Measurements from ENCODE around the gene C5orf15. TPM values are rescaled to one million over a fixed set of nuclear protein-coding genes. Genes with fewer than 3 reads are reported as not detected.

C5orf15 gene
- total RNA-seq, 1 experiment from 2014 or later, result 216 TPM

DNA sequence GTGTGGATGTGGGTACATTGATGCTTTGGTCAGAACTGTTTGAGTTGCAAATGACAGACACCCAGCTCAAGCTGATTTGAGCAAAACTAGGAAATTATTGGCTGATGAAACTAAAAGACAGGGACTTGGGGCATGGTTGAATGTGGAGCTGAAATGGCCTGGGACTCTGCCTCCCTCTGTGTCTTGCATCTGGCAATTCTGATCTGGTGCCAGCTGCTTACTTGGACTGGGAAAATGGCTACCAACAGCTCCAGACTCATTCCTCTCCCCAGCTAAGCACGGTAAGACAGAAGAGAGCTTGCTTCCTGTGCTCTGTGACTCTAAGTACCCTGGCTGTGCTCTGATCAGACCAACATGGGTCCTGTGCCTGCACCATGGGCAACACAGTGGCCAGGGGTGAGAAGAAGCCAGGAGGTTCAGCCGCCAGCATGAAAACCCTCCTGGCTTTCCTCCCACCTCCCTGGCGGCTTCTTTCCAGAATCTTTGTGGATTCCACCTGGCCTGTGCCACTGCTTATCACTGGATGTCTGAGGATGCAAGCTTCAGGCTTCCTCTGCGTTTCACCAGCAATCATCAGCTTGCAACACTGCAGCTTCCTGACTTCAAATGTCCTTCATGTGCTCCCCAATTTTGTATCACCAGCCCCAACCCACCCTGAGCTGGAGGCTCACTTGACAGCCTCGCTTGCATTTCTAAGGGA lies 44.1 kb downstream of the C5orf15 start:
- no peak for DNase-seq (ENCODE audit: low read depth)

DNA sequence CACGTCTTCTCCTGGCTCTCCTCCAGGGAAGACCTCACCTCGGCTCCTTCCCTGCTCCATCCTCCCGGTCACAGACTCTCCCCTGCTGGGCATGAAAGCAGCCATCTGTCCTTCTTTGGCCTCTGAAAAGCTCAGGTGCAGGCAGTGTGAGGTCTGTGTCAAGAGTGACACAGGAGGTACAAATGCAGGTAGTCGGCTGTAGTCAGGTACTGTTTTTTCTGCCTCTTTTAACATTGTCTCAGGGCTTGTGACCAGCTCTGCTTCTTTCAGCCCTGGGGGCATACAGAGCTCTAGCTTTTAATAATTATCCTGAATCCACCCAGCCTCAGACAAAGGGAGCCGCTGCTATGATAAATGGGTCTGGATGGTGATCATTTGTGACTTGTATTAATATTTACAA lies 46.4 kb downstream of the C5orf15 start:
- DNase-seq (ENCODE audit: low read depth), result no peak

DNA sequence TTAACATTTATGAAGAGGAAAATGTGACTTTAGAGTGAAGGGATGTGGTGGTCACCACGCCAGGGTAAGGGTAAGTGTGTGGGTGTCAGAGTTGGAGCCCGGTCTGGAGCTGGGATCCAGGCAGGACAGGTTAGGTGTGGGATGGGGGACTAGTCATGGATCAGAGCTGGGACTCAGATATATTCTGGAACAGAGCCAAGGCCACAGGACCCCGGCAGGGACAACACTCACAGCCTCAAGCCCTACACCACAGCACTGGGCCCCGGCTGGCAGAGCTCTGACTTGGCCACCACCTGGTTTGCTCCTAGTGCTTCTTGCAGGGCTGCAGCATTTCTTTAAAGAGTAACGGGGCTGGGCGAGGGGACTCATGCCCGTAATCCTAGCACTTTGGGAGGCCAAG lies 47.4 kb downstream of the C5orf15 start:
- no peak for DNase-seq (ENCODE audit: low read depth)

DNA sequence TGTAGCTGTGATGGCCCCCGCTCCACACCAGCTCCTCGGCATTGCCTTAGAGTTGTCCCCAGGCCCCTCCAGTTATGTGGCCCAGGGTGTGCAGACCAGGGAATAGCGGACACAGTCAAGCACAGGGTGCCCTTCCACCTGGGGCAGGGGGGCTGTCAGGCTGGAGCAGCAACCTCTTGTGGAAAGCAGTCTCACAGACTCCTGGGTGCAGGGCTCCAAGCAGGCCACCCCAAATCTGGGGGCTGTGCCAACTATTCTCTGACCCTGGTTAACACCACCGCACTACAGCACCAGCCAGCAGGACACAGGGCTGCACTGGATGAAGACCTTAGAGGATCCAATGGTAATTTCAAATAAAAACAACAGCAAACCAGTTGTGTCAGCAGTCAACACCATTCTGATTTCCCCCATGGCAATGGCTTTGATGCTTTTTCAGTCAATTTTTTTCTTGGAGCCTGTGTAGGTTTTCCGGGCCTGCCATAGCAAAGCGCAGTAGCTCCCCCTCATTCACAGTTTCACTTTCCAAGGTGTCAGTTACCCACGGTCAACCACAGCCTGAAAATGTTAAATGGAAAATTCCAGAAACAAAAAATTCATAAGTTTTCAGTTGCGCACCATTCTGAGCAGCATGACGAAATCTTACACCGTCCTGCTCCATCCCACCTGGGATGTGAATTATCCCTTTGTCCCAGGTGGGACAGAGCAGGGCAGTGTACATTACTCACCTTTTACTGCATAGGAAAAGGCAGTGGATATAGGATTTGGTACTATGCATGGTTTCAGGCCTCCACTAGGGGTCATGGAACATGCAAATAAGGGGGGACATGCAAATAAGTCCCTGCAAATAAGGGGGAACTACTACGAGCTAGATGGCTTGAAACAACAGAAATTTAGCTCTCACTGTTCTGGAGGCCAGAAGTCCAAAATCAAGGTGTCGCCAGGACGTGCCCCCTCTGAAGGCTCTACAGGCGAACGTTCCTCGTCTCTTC lies 49.0 kb downstream of the C5orf15 start:
- DNase-seq (ENCODE audit: low read depth), result no peak

DNA sequence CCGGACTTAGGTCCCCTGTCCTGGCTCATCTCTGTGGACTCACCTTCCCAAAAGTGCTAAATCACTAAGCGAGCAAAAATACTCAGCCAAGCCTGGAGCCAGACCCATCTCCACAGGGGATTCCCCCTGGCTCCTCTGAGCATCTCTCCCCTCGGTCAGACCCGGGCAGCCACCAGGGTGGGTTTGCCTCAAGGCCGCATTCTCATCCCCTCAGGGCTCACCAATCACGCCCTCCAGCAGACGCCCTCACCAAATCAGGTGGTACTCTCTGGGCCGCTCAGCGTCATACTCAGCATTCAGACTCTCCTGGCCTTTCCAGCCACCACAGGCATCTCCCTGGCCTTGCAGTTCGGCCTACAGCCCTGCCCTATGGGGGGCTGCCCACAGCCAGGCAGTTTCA lies 49.7 kb downstream of the C5orf15 start:
- no peak for DNase-seq (ENCODE audit: low read depth)

DNA sequence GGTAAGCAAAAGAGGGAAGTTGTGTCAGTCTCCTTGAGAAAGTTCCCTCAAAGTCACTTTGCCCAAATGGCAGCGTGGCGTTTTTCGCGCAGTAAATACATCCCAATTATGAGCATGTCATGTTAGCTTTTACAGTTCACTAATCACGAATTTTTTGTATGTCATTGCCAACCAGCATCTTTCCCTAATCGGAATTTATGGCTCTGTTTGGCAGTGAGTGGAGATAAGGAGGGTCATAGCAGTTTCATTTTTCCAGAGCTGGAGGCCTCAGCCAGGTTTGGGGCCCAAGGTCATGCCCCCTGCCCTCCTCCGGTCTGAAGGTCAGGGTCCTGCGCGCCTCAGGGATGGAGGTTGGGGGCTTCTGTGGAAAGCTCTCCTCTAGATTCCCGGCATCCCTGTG lies 50.1 kb downstream of the C5orf15 start:
- DNase-seq (ENCODE audit: low read depth), result no peak

DNA sequence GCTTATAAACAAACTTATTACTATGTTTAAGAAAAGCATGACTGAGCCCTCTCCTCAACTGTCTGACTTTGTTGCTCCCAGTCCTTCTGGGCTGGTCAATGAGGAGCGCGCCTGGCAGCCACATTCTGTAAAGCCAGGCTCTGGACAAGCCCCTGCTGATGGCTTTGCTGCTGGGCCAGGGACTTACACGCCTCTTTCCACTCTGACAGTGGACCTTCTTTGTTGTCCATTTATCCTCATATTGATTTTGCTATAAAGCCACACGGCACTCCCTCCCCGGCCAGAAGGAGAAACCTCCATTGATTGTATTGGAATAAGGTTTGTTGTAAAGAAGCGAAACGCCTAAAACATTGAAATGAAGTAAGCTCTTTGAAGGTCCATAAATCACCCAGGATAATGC lies 50.6 kb downstream of the C5orf15 start:
- no peak for DNase-seq (ENCODE audit: low read depth)

DNA sequence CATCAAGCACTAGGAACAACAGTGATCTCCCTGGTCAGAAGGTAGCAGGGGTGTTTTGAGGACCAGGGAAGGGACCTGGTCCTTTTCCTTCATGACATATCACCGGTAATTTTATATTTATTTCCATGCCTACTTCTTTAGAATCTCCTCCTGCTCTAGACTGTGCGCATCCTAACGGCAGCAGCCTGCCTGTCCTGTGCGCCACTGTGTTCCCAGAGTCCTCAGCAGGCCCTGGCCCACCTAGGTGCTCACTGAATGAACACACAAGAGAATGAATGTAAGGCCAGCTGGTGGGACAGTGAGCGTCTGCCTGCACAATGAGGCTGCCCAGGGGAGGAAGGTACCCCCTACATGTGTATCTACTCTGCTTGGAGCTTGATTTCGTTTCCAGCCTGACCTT lies 51.5 kb downstream of the C5orf15 start:
- DNase-seq (ENCODE audit: low read depth), result no peak

DNA sequence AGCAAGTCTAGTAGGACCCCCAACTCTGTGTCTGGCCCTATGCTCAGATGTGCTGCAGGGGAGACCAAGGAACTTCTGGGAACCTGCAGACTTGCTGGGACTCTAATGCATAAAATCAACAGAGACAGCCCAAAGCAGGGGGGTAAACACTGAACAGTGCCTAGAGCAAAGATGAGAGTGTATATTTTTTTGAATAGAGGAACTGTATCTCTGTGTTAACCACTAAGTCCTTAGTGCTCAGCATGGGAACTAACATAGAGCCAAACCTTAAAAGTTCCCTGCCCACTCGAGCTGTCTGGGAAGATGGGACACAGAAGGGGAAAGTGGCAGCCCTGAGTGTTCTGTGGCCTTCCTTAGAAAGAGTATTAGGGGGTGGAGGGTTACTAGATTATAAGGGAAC lies 51.9 kb downstream of the C5orf15 start:
- no peak for DNase-seq (ENCODE audit: low read depth)

DNA sequence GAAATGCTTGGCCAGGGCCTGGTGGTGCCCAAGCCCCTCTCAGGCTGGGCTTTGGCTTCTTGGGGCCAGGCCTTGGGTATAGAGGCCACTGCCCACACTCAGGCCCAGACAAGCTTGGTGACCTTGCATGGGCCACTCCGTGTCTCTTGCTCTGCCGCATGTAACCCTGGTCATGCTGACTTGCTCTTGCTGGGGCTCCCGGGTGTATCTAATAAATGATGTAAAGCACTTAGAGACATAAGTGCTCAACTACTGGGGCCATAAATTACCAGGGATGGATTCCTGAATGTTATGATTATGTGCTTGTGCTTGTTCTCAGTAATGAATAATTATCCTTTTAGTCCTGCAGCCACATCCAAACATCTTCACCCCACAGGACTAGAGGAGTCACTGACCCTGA lies 54.0 kb downstream of the C5orf15 start:
- no peak for DNase-seq (ENCODE audit: low read depth)

DNA sequence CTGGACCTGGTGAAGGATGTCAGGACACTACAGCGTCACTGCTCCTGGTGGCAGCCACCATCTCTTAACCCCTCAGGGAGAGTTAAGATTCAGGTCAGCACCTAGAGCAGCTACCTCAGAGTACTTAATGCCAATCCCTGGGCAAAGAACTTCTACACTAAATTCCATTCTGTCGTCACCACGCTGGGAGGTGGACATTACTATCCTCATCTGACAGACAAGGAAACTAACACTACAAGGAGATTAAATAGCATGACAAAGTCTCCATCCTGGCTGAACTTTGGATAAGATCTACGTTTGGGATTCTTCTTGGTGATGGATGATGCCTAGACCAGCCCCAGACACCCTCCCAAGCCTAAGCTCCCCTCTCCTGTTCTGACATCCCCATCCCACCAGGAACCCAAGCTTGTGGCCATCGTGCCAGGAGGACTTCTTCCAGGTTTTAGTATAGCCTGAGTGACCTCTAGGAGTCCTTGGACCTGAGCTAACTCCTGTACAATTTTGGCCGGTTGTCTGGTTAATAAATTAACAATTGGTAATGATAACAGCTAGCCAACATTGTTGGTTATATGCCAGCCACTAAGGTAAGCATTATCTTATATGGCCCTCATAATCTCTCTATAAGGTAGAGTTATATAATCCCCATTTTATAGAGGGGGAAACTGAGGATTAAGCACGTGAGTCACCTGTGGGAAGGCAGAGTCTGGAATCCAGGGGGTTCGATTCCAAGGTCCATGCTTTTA lies 54.8 kb downstream of the C5orf15 start:
- DNase-seq (ENCODE audit: low read depth), result no peak

DNA sequence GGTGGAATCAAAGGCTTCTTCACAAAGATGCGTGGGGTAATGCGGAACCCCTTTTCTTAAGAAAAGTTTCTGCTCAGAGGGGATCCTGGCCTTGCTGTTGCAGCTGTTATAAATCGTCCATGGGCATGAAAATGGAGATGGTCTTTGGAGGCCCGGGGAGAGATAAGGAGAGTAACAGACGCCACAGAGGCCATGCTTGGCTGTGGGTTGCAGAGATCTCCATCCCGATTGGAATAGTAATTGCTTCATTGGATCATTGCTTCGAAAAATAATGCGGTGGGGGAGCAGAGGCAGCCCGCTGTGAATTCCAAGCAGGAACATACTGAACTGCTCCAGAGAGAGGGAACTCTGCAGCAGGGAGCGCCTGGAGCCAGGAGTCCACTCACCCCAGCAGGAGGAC lies 55.5 kb downstream of the C5orf15 start:
- DNase-seq (ENCODE audit: low read depth), result no peak

DNA sequence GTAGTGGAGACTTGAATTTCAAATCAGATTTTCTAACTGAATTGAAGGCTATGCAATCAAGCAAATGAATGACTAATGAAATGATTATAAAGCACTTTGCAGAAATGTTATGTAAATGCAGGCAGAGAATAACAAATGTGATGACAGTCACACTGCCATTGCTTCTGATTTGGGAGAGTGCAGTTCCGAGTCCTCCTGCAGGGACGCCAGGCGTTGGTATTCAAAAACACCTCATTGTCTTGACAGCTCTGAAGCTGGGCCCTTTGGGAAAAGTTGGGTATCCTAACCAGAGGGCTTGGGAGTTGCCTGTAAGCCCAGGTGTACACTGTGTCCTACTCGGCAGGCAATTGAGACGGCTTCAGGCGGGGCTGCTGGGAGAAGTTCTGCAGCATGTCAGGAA lies 57.9 kb downstream of the C5orf15 start:
- no peak for DNase-seq (ENCODE audit: low read depth)

DNA sequence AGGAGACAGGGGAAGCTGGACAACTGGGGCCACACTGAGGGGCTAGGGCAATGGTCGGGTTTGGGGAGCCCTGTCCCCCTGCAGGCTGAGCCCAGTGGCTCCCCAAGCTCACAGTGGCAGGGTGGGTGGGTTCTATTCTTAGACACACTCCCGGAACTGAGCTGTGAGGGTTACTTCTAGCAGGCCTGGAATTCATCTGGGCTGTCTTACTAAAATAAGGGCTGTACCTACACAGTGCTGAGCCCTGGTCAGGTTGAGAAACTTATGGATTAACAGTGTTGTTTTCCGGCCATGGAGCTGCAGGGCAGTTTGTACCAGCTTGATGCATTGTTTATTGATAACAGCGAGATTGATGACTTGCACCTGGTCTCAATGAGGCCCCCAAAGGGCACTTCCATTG lies 58.8 kb downstream of the C5orf15 start:
- no peak for DNase-seq (ENCODE audit: low read depth)

DNA sequence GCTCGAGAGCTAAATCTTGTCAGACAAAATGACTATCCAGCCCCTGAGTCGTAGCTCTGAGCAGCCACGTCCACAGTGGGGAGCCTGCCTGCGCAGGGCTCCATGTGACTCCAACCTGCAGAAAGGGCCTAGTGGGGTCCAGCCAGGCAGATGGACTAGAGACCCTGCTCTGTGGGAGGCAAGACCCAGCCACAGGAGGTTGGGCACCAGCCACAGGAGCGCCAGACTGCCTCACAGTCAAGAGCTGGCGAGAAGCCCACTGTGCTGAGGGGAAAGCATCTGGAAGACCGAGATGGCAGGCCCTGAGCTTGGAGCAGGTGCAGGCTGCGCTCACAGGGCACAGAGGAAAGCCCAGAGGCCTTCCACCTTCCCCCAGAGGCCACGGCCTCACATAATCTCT lies 61.4 kb downstream of the C5orf15 start:
- no peak for DNase-seq (ENCODE audit: low read depth)

DNA sequence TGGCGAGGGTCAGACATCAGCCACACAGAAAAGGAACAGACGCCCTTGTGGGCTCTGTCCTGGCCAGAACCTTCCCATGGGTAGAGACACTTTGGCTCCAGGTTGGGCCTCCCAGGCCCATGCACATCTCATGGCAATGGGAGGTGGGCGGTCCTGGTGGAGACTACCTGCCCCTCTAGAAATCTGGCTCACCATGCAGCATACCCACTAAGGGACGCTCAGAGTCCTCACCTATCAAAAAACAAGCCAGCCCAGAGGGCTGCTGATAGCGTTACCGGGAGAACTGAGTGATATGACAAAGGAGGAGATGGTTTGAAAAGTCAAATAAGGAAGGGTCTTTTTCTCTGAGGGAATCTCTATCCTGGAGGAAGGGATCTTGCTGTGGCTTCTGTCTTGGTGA lies 62.1 kb downstream of the C5orf15 start:
- DNase-seq (ENCODE audit: low read depth), result no peak

Other genes with a start within 250 kb of the C5orf15 start
- 373 and 402 TPM in 2 replicates for gene VDAC1, start 36.4 kb upstream of the C5orf15 start, total RNA-seq (2014; rRNA removed; shearing (Covaris generic))
- 5.2 and 7.4 TPM in 2 replicates for gene TCF7, start 146.1 kb upstream of the C5orf15 start, total RNA-seq (2014; rRNA removed; shearing (Covaris generic))
- gene SKP1, start 208.3 kb upstream of the C5orf15 start, total RNA-seq (2014; rRNA removed; shearing (Covaris generic)), result 707 and 715 TPM in 2 replicates

Measured in M059J (cell line).